ENCODE results near the gene HAUS7. TPM values are rescaled to one million over a fixed set of nuclear protein-coding genes. Genes with fewer than 3 reads are reported as not detected.
A peak's percentile ranks its signal among the peaks of the same experiment; 100 is the strongest.

The HAUS7 gene
- polyA plus RNA-seq, 1 donor (not counting 4 experiments of a cell fraction or from before 2014, with no cell fraction given): 13.8 TPM

DNA sequence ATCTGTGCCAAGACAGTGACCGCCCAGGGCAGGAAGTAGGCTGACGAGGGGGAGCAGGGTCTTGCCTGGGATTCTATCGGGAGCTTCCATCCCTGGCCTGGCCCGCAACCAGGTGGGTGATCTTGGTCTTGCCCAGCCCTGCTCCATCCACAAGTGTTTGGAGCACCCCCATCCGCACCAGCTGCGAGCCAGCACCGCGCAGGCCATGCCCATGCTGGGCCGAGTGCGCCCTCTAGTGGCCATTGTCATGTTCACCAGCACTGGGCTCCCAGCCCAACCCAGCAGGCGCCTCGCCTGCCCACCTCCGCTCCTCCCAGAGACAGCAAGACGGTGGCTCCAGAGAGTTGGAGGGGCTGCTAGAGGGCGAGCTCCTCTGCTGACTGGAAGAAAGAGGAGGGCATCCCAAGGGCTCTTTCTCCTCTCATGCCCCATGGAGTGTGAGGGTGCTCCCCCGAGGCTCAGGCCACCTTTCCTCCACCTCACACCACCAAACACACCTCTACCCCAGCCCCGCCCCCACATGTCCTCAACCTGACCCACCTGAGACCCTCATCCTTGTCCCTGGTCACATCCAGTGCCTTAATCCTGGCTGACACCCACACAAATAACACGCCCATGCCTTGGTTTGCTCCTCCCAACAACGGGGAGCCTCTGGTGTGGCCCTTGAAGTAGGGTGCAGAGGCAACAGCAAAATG lies 37.3 kb upstream of the HAUS7 start:
- FAIRE-seq: no peak
- Histone ChIP-seq H3K27me3 (ENCODE audit: control insufficient read depth, extremely low read depth, insufficient read depth, low read length) (peaks cover 14% of the 10 kb centered on the region), H3K4me1 (ENCODE audit: control insufficient read depth, extremely low read depth, insufficient read depth, low read length) (no peaks in the 10 kb centered on the region), H3K4me3 (ENCODE audit: control insufficient read depth in 2 of 3, extremely low read depth in 1 of 3, insufficient read depth in 2 of 3, low read depth in 1 of 3, low read length in 3 of 3) (no peak overlapping the region), H3K27ac (ENCODE audit: control insufficient read depth, insufficient read depth, low read length) (no peak overlapping the region), H3K36me3 (ENCODE audit: control insufficient read depth in 2 of 2, extremely low read depth in 1 of 2, insufficient read depth in 2 of 2, low read length in 2 of 2) (no peaks in the 10 kb centered on the region), H4K20me1 (ENCODE audit: control insufficient read depth, extremely low read depth, insufficient read depth, low read length) (no peaks in the 10 kb centered on the region), H3K79me2 (ENCODE audit: control insufficient read depth, insufficient read depth, low read length) (no peaks in the 10 kb centered on the region), H3K4me2 (ENCODE audit: control insufficient read depth, extremely low read depth, insufficient read depth, low read depth, low read length) (no peak overlapping the region), H3K9me1 (ENCODE audit: control insufficient read depth, extremely low read depth, insufficient read depth, low read length) (no peaks in the 10 kb centered on the region), H3K9ac (ENCODE audit: control insufficient read depth, extremely low read depth, insufficient read depth, low read length) (no peak overlapping the region), H2AFZ (ENCODE audit: control insufficient read depth, low read length) (no peak overlapping the region), H3K9me3 (ENCODE audit: control insufficient read depth, low read depth, low read length) (peaks cover 8% of the 10 kb centered on the region)
- dilution Hi-C loops (cut with MboI; ENCODE audit: extremely low pct_ligation_motif_present, low sequenced_read_pairs): no loop called here
- DNase-seq (ENCODE audit: low read depth, low spot score): no peak
- TF ChIP-seq, protein P1, sequence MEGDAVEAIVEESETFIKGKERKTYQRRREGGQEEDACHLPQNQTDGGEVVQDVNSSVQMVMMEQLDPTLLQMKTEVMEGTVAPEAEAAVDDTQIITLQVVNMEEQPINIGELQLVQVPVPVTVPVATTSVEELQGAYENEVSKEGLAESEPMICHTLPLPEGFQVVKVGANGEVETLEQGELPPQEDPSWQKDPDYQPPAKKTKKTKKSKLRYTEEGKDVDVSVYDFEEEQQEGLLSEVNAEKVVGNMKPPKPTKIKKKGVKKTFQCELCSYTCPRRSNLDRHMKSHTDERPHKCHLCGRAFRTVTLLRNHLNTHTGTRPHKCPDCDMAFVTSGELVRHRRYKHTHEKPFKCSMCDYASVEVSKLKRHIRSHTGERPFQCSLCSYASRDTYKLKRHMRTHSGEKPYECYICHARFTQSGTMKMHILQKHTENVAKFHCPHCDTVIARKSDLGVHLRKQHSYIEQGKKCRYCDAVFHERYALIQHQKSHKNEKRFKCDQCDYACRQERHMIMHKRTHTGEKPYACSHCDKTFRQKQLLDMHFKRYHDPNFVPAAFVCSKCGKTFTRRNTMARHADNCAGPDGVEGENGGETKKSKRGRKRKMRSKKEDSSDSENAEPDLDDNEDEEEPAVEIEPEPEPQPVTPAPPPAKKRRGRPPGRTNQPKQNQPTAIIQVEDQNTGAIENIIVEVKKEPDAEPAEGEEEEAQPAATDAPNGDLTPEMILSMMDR (optimal IDR thresholded peaks at IDR 0.05 in 1 of 3, IDR thresholded peaks at IDR 0.05 in 1 of 3, conservative IDR thresholded peaks at IDR 0.05 in 1 of 3; ENCODE audit: extremely low read depth in 1 of 3, insufficient read depth in 2 of 3, low read length in 3 of 3): peak in 2 of 3 experiments; percentile 48 to 89
- TF ChIP-seq EZH2 (IDR thresholded peaks at IDR 0.05; ENCODE audit: low read length): no peak

DNA sequence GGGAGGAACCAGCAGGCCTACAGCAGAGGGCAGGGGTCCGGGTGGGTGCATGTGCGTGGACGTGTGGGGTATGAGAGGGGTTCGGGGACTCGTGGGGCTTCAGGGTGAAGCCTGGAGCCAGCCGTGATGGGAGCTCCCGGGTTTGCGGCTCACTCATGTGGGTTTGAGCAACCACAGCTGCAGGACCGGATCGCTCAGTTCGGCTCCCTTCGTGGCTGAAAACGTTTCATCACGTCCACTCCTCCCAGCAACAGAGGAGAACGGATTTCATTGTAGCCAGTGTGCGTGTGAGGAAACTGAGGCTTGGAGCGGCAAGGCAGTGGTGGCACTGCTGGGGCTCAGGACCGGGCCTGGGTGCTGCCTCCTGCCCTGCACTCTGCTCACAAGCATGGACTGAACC lies 35.0 kb upstream of the HAUS7 start:
- H3K4me1 ChIP-seq (ENCODE audit: control insufficient read depth, extremely low read depth, insufficient read depth, low read length): no peaks in the 10 kb centered on the region
- no peak overlapping the region for H2AFZ ChIP-seq (ENCODE audit: control insufficient read depth, low read length)
- DNase-seq (ENCODE audit: low read depth, low spot score) (no peak), FAIRE-seq (no peak)
- no peaks in the 10 kb centered on the region for H3K79me2 ChIP-seq (ENCODE audit: control insufficient read depth, insufficient read depth, low read length)
- dilution Hi-C loops (cut with MboI; ENCODE audit: extremely low pct_ligation_motif_present, low sequenced_read_pairs): no loop called here
- no peak overlapping the region for H3K9ac ChIP-seq (ENCODE audit: control insufficient read depth, extremely low read depth, insufficient read depth, low read length)
- no peak overlapping the region for H3K4me2 ChIP-seq (ENCODE audit: control insufficient read depth, extremely low read depth, insufficient read depth, low read depth, low read length)
- H3K36me3 ChIP-seq (ENCODE audit: control insufficient read depth in 2 of 2, extremely low read depth in 1 of 2, insufficient read depth in 2 of 2, low read length in 2 of 2): no peaks in the 10 kb centered on the region
- H3K9me1 ChIP-seq (ENCODE audit: control insufficient read depth, extremely low read depth, insufficient read depth, low read length): no peaks in the 10 kb centered on the region
- TF ChIP-seq EZH2 (IDR thresholded peaks at IDR 0.05; ENCODE audit: low read length): no peak
- TF ChIP-seq, protein P1 (optimal IDR thresholded peaks at IDR 0.05 in 1 of 3, IDR thresholded peaks at IDR 0.05 in 1 of 3, conservative IDR thresholded peaks at IDR 0.05 in 1 of 3; ENCODE audit: extremely low read depth in 1 of 3, insufficient read depth in 2 of 3, low read length in 3 of 3): no peak
- H3K27ac ChIP-seq (ENCODE audit: control insufficient read depth, insufficient read depth, low read length): no peak overlapping the region
- H3K9me3 ChIP-seq (ENCODE audit: control insufficient read depth, low read depth, low read length): peaks cover 4% of the 10 kb centered on the region
- no peaks in the 10 kb centered on the region for H4K20me1 ChIP-seq (ENCODE audit: control insufficient read depth, extremely low read depth, insufficient read depth, low read length)
- peaks cover 12% of the 10 kb centered on the region for H3K27me3 ChIP-seq (ENCODE audit: control insufficient read depth, extremely low read depth, insufficient read depth, low read length)
- H3K4me3 ChIP-seq (ENCODE audit: control insufficient read depth in 2 of 3, extremely low read depth in 1 of 3, insufficient read depth in 2 of 3, low read depth in 1 of 3, low read length in 3 of 3): no peak overlapping the region

All from keratinocyte (primary cell).